SIG-M5 treated with dmso at 0.1 percent for 504 hours (cell line): ENCODE measurements around the gene MXI1.
"Not testable (repeated sequence)": the region's sequence is repeated elsewhere in the genome, so short reads cannot be mapped to it uniquely, and the experiment has no call there.

Experiments used
- DNase-seq: peaks from one replicate; lab custom pipeline; 2025; ENCODE audit not compliant: unreplicated experiment; lab: John Stamatoyannopoulos, UW

The MXI1 gene

GRCh38 chr10:110312206-110312605, 104.8 kb downstream of the MXI1 start:
- no peak for DNase-seq

GRCh38 chr10:110313674-110314073, 106.3 kb downstream of the MXI1 start:
- DNase-seq = no peak

- DNase-seq = no peak
These were observed 110.8 kb downstream of the MXI1 start for GRCh38 chr10:110317866-110318850.

GRCh38 chr10:110321869-110322620, 114.6 kb downstream of the MXI1 start:
- DNase-seq = no peak

- DNase-seq = no peak
These were observed 116.1 kb downstream of the MXI1 start for GRCh38 chr10:110323503-110323902.

- no peak for DNase-seq
These were observed 116.9 kb downstream of the MXI1 start for GRCh38 chr10:110324201-110324804.

- no peak for DNase-seq
These were observed 117.4 kb downstream of the MXI1 start for GRCh38 chr10:110324805-110325280.

GRCh38 chr10:110326351-110327032, 119.1 kb downstream of the MXI1 start:
- no peak for DNase-seq

- DNase-seq = no peak
These were observed 120.0 kb downstream of the MXI1 start for GRCh38 chr10:110327262-110327914.

- no peak for DNase-seq
These were observed 123.3 kb downstream of the MXI1 start for GRCh38 chr10:110330675-110331074.

GRCh38 chr10:110331226-110331795, 123.9 kb downstream of the MXI1 start:
- DNase-seq = not testable (repeated sequence)

GRCh38 chr10:110334061-110334656, 126.8 kb downstream of the MXI1 start:
- no peak for DNase-seq

- DNase-seq = peak; percentile 15
These were observed 128.1 kb downstream of the MXI1 start for GRCh38 chr10:110335314-110336064.

- DNase-seq = no peak
These were observed 128.8 kb downstream of the MXI1 start for GRCh38 chr10:110336111-110336721.
